Left ventricle myocardium inferior (tissue), 1 donor: Measurements from ENCODE around the gene RPS26. TPM values are rescaled to one million over a fixed set of nuclear protein-coding genes. Genes with fewer than 3 reads are reported as not detected.
"Not testable (repeated sequence)": the region's sequence is repeated elsewhere in the genome, so short reads cannot be mapped to it uniquely, and the experiment has no call there.

Experiments used
- DNase-seq: peaks from one replicate; pipeline ENCODE4 v3.0.0-alpha.2; 2020
- H3K27ac ChIP-seq: fragments of 200-600 bp; replicated peaks from 2 replicates; pipeline ENCODE4 v1.8.0; 2021
- H3K27me3 ChIP-seq: fragments of 200-600 bp; 2 replicates; pipeline ENCODE4 v1.8.0; 2021; ENCODE audit warnings: low read depth
- H3K36me3 ChIP-seq: fragments of 200-600 bp; 2 replicates; pipeline ENCODE4 v1.8.0; 2021
- H3K4me1 ChIP-seq: fragments of 200-600 bp; 2 replicates; pipeline ENCODE4 v1.8.0; 2021
- H3K4me3 ChIP-seq: fragments of 200-600 bp; 2 replicates; pipeline ENCODE4 v1.8.0; 2021; ENCODE audit warnings: mild to moderate bottlenecking, moderate library complexity
- H3K9me3 ChIP-seq: fragments of 200-600 bp; replicated peaks from 2 replicates; pipeline ENCODE4 v1.8.0; 2021
- intact Hi-C: fragments of 100-400 bp; cut with micrococcal nuclease; formaldehyde crosslinking; loops from one replicate; pipeline ENCODE4 v1.11.0; 2022
- total RNA-seq: library from RNA; stranded (reverse); fragmentation: NEBNext Ultra II Directional; extraction: Animal tissue kit (Norgen Biotek cat#: 25700); gene quantifications from one replicate; pipeline ENCODE4 v1.2.1, GENCODE V29; 2021
- TF ChIP-seq, protein P1 (sequence below): fragments of 200-600 bp; IDR thresholded peaks from 2 replicates; pipeline ENCODE4 v1.8.0; 2021; ENCODE audit warnings: antibody characterized with exemption, mild to moderate bottlenecking, borderline replicate concordance
- donor health status: DM: no; HTN: yes; CAD: no; lungs with severe emphysema.

The RPS26 gene
- total RNA-seq, 1 donor from 2014 or later = 48.7 TPM

DNA sequence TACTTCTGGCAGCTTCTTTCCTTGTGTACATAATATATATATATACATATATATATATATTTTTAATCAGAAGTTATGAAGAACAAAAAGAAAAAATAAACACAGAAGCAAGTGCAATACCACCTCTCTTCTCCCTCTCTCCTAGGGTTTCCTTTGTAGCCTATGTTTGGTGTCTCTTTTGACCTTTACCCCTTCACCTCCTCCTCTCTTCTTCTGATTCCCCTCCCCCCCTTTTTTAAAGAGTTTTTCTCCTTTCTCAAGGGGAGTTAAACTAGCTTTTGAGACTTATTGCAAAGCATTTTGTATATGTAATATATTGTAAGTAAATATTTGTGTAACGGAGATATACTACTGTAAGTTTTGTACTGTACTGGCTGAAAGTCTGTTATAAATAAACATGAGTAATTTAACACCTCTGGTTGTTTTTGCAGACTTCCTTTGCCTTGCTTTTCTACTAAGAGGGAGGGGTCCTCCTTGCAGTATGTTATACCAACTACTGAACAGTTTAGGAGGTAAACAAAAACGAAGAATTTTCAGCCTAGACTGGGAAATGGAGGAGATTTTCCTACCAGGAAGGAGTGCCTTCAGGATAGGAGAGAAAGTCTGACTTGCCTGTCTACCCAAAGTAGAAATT lies 3.6 kb upstream of the RPS26 start:
- H3K9me3 ChIP-seq = no peaks in the 10 kb centered on the region
- TF ChIP-seq, protein P1, sequence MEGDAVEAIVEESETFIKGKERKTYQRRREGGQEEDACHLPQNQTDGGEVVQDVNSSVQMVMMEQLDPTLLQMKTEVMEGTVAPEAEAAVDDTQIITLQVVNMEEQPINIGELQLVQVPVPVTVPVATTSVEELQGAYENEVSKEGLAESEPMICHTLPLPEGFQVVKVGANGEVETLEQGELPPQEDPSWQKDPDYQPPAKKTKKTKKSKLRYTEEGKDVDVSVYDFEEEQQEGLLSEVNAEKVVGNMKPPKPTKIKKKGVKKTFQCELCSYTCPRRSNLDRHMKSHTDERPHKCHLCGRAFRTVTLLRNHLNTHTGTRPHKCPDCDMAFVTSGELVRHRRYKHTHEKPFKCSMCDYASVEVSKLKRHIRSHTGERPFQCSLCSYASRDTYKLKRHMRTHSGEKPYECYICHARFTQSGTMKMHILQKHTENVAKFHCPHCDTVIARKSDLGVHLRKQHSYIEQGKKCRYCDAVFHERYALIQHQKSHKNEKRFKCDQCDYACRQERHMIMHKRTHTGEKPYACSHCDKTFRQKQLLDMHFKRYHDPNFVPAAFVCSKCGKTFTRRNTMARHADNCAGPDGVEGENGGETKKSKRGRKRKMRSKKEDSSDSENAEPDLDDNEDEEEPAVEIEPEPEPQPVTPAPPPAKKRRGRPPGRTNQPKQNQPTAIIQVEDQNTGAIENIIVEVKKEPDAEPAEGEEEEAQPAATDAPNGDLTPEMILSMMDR = no peak
- peaks cover 22% of the 10 kb centered on the region for H3K4me1 ChIP-seq
- H3K36me3 ChIP-seq = peaks cover 44% of the 10 kb centered on the region
- no peak overlapping the region for H3K4me3 ChIP-seq
- H3K27me3 ChIP-seq = no peaks in the 10 kb centered on the region
- intact Hi-C loops = no loop called here
- no peak for DNase-seq
- no peak overlapping the region for H3K27ac ChIP-seq

DNA sequence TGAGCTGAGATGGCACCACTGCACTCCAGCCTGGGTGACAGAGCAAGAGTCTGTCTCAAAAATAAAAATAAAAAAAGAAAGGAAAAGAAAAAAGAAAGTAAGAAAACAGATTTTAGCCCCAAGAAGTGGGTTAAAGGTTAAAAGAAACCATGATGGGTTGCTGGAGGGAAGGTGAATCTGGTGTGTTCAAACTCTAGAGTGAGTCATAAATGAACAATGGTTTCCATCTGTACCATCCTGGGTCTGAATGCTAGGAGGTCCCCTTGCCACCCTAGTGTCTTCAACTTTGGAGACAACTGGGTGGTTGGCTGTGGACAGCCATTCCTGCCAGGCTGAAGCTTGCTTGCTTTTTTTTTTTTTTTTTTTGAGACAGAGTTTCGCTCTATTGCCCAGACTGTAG lies 1.6 kb upstream of the RPS26 start:
- no peaks in the 10 kb centered on the region for H3K9me3 ChIP-seq
- TF ChIP-seq, protein P1 = no peak
- DNase-seq = no peak

GRCh38 chr12:56040963-56041551 lies 661 bp upstream of the RPS26 start:
- intact Hi-C loops = no loop called here

More for the DNA sequence above, 1.6 kb upstream of the RPS26 start:
- Histone ChIP-seq H3K4me3 (no peak overlapping the region), H3K36me3 (peaks cover 45% of the 10 kb centered on the region), H3K27me3 (no peaks in the 10 kb centered on the region), H3K27ac (no peak overlapping the region), H3K4me1 (peaks cover 30% of the 10 kb centered on the region)
- intact Hi-C loops = no loop called here

GRCh38 chr12:56042430-56042813 lies 704 bp downstream of the RPS26 start:
- Histone ChIP-seq H3K27ac (peak overlapping the region; percentile 91), H3K4me1 (peaks cover 30% of the 10 kb centered on the region), H3K36me3 (peaks cover 37% of the 10 kb centered on the region), H3K4me3 (peak overlapping the region; percentile 87)
- H3K9me3 ChIP-seq, intact Hi-C loops, H3K27me3 ChIP-seq, DNase-seq: not testable (repeated sequence)

More at GRCh38 chr12:56040963-56041551, 661 bp upstream of the RPS26 start:
- H3K36me3 ChIP-seq = peaks cover 45% of the 10 kb centered on the region
- peaks cover 30% of the 10 kb centered on the region for H3K4me1 ChIP-seq
- TF ChIP-seq, protein P1 = no peak
- H3K27ac ChIP-seq = peak overlapping the region; percentile 91
- DNase-seq = no peak
- peak overlapping the region; percentile 87 for H3K4me3 ChIP-seq
- H3K27me3 ChIP-seq = no peaks in the 10 kb centered on the region
- H3K9me3 ChIP-seq = no peaks in the 10 kb centered on the region

GRCh38 chr12:56042843-56043242 lies 1.1 kb downstream of the RPS26 start:
- intact Hi-C loops = no loop called here
- no peaks in the 10 kb centered on the region for H3K27me3 ChIP-seq
- no peaks in the 10 kb centered on the region for H3K9me3 ChIP-seq
- H3K4me3 ChIP-seq = peak overlapping the region; percentile 87
- H3K4me1 ChIP-seq = peaks cover 30% of the 10 kb centered on the region
- peak overlapping the region; percentile 91 for H3K27ac ChIP-seq
- H3K36me3 ChIP-seq = peaks cover 36% of the 10 kb centered on the region
- TF ChIP-seq, protein P1 = no peak
- DNase-seq = no peak
